Frontal cortex (tissue), 4 donors: ENCODE measurements around the gene ZNF580. TPM values are rescaled to one million over a fixed set of nuclear protein-coding genes. Genes with fewer than 3 reads are reported as not detected.

ENCODE experiments used
- DNase-seq, 2 donors: peaks; one replicate each; pipeline ENCODE4 v3.0.0; 2012; ENCODE audit warnings: low spot score in 2 of 2
- FAIRE-seq: peaks from 2 replicates; lab custom pipeline; 2012; peaks lifted over from hg19 to GRCh38; lab: Jason Lieb, UNC
- total RNA-seq: library from RNA; depleted of rRNA; stranded (reverse); fragments of >200 nt; gene quantifications from one replicate; pipeline ENCODE4 v1.2.3, GENCODE V29; 2014
- donor health status: control.
- donor health status: control.
- donor health status: control.

The ZNF580 gene
- total RNA-seq, 1 donor from 2014 or later: 2.4 TPM

DNA sequence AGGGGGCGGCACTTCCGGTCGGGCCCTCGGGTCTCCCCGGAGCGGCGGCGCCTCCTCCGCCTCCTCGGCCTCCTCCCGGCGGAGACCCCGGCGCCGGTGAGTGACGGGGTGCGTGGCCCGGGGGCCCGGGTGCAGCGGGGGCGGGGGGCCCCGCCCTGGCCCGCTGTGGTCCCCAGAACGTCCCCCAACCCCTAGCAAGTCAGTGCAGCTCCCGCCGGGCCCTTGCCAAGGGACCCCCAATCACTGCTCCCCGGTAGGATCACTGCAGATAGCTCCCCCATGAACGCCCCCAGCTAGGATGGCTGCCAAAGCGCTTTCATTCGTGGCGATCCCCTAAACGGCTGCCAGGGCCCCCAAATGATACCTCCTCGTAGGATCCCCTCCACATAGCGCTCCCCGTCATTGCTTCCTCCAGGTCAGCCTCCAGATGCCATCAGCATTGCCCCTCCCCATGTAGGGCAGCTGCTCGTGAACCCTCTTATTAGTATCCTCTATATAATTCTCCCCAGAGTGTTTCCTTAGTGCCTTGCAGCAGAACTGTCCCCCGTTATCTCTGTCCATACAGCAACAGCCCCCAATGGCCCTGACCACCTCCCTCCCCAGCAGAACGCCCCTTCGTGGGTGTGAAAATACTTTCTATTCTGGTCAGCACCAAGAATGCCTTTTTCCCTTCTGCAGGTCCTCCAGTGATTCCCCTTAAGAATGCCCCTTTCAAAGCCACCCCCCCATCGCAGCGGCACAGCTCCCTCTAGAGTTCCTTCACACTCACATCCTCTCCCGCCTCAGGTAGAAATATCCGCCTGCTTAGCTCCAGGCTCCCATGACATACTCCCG, 34.9 kb upstream of the ZNF580 start, which contains the start of gene ZNF865:
ZNF865 (plus strand) TSS at position 11 of the 834 bp plus-strand sequence. CDS start 7,972 bp downstream, outside the sequence.
- no peak for FAIRE-seq

DNA sequence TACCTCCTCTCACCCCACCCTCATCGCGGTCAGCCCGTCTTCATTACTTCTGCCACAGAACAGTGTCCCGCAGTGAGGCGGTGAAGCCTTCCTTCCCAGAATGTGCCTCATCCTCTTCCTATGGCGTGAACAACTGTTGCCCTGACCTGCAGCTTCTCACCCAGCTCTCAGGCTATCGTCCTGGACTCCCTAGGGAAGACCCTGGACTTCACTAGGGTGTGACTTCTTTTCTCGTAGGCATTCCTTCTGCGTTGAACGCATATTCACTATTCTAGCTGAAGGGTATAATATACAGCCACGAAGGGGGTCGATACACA, 34.4 kb upstream of the ZNF580 start:
- no peak for DNase-seq
- no peak for FAIRE-seq

More for the DNA sequence above, 34.9 kb upstream of the ZNF580 start, which contains the start of gene ZNF865:
- peak; percentile 70 to 72 for DNase-seq

DNA sequence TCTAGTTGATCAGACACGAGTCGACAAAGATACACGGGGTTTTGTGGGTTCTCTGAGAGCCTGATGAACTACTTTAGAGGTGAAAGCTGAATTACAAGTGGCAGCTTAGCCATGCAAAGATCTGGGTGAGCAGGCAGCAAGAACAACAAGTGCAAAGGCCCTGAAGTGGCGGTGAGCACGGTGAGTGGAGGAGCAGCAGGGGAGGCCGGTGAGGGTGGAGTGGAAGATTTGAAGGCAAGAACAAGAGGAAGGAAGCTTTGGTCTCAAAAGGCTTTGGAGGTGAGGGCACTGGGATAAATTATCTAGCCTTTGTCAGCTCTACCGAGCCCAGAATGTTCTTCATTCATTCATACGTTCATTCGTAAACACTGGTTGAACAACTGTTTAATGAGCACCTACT, 34.0 kb upstream of the ZNF580 start:
- FAIRE-seq (no peak), DNase-seq (no peak)

DNA sequence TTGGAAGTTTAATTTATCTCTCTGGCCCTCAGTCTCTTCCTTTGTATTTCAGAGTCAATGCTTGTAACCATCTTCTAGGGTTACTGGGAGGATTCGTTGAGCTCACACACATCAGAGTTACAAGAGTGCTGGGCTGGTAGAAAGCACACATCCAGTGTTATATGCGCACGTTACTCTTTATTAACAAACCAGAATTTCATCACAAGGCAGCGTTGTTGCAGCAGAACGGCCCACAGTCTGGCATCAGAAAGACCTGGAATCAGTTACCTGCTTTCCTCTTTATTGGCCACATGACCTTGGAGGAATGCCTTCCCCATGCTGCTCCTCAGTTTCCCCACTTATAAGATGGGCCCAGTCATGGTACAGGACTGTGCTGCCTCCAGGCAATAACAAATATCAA, 31.5 kb upstream of the ZNF580 start:
- FAIRE-seq (no peak), DNase-seq (no peak)

DNA sequence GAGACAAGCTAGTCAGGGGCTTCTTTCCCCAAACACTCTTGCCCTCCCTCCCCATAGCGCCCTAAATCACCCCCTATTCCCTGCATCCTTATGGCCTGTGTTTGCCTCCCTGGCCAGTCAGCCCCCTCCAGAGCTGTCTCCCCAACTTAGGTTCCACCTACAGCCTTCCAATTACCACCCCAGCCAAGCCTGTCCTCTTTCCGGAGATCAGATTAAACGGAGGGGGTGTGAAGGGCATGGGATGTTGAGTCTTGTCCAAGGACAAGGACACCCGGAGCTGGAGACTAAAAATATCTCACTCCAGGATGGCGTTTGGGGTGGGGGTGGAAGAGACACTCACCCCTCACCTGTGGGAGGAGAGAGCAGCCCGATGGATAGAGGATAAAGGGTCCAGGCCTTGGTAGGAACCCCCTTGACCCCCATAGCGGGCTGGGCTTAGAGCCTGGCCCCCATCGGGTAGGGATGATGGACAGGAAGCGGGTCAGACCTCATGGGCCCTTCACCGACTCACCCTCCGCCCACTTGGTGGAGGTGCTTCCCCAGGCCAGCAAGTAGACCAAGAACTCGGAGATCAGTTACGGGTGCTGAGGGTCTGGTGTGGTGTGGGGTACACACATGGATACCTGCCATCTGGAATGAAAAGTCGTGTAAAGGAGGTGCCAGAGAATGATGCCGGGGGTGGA, 29.4 kb upstream of the ZNF580 start:
- no peak for DNase-seq
- no peak for FAIRE-seq

DNA sequence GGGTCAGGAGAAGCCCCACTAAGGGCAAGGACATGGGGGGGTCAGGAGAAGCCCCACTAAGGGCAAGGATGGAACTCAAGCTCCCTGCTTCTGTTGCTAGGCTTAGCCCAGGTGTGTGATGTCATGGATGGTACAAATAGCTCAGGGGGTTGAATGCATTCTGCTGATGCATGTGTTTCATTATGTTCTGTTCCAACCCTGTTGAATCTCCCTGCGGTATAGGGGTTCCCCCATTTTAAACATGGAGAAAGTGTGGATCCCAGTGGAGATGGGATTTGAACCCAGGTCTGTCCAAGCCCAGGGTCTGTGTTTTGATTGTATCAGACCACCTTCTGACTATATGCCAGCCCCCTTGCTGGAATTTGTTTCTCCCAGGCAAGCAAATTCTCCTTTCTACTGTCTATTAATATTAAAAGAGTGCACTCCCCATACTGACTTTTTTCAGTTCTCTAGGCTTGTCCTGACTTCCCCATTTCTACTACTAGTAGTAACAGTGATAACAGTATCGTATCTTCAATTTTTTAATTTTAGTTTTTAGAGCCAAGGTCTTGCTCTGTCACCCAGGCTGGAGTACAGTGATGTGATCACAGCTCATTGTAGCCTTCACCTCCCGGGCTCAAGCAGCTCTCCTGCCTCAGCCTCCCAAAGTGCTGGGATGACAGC, 28.7 kb upstream of the ZNF580 start:
- DNase-seq: no peak
- no peak for FAIRE-seq

DNA sequence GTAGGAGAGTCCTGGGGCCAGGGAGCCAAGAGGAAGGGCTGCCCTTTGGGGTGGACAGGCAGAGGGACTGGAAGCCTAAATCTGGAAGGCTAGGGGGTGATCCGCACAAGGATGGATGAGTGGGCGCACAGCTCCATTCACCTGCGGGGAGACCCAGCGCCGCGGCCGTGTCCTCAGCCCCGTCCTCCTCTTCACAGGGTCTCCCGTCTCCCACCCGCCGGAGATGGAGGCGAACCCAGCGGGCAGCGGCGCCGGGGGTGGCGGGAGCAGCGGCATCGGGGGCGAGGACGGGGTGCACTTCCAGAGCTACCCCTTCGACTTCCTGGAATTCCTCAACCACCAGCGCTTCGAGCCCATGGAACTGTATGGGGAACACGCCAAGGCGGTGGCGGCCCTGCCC, 27.4 kb upstream of the ZNF580 start:
- DNase-seq (no peak), FAIRE-seq (no peak)

DNA sequence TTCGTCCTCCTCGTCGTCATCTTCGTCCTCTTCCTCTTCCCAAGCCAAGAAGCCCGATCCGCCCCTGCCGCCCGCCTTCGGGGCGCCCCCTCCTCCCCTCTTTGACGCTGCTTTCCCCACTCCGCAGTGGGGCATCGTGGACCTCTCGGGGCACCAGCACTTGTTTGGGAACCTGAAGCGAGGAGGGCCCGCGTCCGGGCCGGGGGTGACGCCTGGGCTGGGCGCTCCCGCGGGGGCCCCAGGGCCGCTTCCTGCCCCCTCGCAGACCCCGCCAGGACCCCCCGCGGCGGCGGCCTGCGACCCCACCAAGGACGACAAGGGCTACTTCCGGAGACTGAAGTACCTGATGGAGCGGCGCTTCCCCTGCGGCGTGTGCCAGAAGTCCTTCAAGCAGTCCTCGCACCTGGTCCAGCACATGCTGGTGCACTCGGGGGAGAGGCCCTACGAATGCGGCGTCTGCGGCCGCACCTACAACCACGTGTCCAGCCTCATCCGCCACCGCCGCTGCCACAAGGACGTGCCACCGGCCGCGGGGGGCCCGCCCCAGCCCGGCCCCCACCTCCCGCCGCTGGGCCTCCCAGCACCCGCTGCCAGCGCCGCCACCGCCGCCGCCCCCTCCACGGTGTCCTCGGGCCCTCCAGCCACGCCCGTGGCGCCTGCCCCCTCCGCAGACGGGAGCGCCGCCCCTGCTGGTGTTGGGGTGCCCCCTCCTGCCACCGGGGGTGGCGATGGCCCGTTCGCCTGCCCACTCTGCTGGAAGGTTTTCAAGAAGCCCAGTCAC, 26.7 kb upstream of the ZNF580 start:
- FAIRE-seq (no peak), DNase-seq (no peak)

DNA sequence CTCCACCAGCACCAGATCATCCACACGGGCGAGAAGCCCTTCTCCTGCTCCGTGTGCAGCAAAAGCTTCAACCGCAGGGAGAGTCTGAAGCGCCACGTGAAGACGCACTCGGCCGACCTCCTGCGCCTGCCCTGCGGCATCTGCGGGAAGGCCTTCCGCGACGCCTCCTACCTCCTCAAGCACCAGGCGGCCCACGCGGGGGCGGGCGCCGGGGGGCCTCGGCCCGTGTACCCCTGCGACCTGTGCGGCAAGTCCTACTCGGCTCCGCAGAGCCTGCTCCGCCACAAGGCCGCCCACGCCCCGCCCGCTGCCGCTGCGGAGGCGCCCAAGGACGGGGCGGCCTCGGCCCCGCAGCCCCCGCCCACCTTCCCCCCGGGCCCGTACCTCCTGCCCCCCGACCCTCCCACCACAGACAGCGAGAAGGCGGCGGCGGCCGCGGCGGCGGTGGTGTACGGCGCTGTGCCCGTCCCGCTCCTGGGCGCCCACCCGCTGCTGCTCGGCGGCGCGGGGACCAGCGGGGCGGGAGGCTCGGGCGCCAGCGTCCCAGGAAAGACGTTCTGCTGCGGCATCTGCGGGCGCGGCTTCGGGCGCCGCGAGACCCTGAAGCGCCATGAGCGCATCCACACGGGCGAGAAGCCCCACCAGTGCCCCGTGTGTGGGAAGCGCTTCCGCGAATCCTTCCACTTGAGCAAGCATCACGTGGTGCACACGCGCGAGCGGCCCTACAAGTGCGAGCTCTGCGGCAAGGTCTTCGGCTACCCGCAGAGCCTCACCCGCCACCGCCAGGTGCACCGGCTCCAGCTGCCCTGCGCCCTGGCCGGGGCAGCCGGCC, 25.9 kb upstream of the ZNF580 start:
- DNase-seq: no peak
- FAIRE-seq: no peak

DNA sequence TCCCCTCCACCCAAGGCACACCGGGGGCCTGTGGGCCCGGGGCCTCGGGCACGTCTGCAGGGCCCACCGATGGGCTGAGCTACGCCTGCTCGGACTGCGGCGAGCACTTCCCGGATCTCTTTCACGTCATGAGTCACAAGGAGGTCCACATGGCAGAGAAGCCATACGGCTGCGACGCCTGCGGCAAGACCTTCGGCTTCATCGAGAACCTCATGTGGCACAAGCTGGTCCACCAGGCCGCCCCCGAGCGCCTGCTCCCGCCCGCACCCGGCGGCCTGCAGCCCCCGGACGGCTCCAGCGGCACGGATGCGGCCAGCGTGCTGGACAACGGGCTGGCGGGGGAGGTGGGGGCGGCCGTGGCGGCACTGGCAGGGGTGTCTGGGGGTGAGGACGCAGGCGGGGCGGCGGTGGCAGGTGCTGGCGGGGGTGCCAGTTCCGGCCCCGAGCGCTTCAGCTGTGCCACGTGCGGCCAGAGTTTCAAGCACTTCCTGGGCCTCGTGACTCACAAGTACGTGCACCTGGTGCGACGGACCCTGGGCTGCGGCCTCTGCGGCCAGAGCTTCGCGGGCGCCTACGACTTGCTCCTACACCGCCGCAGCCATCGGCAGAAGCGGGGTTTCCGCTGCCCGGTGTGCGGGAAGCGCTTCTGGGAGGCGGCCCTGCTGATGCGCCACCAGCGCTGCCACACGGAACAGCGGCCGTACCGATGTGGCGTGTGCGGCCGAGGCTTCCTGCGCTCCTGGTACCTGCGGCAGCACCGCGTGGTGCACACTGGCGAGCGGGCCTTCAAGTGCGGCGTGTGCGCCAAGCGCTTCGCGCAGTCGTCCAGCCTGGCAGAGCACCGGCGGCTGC, 25.0 kb upstream of the ZNF580 start:
- FAIRE-seq (no peak), DNase-seq (no peak)

DNA sequence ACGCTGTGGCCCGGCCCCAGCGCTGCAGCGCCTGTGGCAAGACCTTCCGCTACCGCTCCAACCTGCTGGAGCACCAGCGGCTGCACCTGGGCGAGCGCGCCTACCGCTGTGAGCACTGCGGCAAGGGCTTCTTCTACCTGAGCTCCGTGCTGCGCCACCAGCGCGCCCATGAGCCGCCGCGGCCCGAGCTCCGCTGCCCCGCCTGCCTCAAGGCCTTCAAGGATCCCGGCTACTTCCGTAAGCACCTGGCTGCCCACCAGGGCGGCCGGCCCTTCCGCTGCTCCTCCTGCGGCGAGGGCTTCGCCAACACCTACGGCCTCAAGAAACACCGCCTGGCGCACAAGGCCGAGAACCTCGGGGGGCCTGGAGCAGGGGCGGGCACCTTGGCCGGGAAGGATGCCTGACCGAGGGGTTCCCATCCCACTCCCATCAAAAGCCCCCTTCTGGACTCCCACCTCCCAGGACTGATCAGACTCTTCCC, 24.4 kb upstream of the ZNF580 start:
- FAIRE-seq (no peak), DNase-seq (no peak)

DNA sequence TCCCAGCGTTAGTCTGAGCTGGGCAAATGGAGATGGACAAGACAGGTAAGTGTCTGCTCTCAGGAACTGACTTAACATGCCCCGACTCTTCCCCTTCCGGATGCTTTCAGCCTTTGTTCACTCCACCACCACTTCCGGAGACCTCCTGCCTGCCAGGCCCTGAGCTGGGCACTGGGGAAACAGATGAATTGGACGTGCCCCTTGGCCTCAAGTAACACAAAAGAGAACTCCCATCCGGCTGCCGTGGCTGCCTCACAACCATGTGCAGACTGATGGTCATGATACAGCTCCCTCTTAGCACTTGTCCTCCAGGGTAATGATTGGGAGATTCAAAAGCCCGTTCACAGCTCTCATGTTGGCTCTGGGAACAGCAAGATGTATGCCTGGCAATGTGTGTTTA, 23.4 kb upstream of the ZNF580 start:
- DNase-seq (no peak), FAIRE-seq (no peak)

DNA sequence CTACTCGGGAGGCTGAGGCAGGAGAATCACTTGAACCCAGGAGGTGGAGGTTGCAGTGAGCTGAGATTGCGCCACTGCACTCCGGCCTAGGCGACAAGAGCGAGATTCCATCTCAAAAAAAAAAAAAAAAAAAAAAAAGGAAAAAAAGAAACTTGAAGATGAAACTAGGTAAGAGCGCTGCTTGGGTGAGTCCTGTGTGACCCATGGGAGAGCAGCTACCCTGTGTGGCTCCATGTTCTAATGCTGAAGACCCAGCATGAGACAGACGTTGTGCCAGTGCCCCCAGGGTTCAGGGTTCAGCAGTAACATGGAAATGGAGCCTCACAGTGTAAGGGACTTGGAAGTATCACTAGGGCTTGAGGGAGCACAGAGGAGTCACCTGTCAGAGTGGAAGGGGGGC, 22.4 kb upstream of the ZNF580 start:
- no peak for DNase-seq
- FAIRE-seq: no peak

DNA sequence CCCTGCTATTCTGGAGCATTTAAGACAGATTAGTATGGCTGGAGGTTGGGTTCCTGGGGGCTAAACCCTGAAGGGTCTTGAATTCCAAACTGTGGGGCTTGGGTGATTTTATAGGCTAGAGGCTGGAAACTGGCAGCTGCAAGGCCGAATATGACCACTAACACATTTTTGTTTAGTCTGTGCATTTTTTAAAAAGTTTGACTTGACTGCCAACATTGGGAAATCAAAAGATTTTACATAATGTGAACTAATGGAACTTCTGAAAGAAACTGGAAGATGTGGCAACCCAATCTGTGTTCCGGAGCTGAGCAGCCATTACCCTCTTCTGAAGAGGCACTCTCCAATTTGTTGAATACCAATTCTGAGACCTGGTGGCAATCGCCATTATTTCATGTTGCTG, 21.5 kb upstream of the ZNF580 start:
- no peak for DNase-seq
- no peak for FAIRE-seq

DNA sequence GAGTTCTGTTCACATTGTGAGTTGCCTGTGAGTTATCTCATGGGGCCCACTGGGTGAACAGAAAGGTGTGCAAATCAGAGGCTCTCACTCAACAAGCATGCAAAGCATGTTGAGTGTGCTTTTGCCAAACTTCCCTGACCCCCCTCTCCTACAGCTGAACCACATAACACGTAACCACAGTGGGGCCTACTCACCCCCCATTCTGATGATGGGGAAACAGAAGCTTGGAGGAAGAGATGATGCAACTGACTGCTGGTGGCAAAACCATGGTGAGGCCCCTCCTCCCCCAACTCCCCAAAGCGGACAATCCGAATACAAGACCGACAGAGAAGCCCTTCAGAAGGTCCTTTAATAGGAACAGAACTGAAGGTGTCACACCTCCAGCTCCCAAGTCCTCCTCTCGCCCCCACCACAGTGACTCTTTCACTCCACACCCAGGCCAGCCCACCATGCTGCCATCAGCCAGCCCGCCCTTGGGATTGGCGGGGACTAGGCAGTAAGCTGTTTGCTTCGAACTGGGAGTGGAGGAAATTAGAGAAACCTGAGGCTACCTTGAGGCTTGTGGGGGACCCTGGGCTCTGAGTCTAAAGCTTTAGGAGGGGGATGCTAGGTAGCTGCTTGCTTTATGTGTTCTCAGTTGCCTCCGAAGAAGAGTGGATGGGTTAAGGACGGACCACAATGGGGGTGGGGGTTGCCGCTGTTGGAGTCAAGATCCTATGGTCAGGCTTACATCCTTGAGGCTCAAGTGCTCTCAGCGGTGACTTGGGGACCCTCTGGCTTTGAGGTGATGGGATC, 20.2 kb upstream of the ZNF580 start:
- FAIRE-seq: no peak

DNA sequence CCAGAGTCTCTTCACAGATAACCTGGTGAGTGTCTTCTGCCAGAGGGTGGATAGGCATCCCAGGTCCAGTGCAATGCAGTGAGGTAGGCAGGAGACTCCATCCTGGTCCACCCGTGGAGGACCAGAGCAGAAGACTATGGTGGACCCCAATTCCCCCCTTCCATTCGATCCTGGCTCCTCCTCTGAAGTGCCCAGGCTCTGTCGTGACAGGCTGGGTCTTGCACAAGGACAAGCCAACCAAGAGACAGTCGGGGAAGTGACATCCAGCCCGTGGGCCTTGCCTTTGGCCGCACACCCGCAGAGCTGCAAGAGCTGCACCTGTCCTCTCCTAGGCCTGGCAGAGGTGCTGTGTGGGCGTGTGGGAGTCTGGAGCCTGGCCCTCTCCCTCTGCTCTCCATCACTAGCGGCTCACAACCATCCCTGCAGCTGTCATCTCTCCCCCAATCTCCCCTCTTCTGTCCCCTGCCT, 19.6 kb upstream of the ZNF580 start:
- DNase-seq (no peak), FAIRE-seq (no peak)

More for the DNA sequence above, 20.2 kb upstream of the ZNF580 start:
- DNase-seq: no peak

DNA sequence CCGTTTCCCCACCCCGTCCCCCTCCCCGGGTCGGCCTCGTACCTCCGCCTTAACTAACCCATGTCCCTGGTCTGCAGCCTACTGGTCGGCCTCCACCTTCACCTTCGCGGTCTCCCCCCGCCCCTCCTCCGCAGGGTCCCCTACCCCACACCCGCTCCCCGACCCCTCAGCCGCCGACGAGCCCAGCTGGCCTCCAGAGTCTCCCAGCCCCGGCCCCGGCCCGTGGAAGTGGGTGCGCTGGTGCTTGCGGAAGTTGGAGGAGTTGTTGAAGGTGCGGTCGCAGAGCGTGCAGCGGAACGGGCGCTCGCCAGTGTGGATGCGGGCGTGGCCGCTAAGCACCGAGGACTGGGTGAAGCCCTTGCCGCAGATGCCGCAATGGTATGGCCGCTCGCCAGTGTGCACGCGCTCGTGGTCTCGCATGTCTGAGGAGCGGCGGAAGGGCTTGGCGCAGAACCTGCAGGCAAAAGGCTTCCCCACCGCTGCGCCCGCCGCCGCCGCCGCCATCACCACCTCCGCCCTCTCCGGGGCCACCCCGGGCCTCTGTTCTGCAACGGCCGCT, 19.1 kb upstream of the ZNF580 start:
- DNase-seq (no peak), FAIRE-seq (no peak)
